IMR-90 (cell line): ENCODE measurements around the gene CDHR3. TPM values are rescaled to one million over a fixed set of nuclear protein-coding genes. Genes with fewer than 3 reads are reported as not detected.

Experiments
- ATAC-seq: fragments of 200-7000 bp; cut with Tn5 transposase; 2 replicates; pipeline ENCODE4 v1.9.1; 2020; ENCODE audit warnings: low read depth, mild to moderate bottlenecking, moderate library complexity
- BruUV-seq: library from RNA; stranded (reverse); fragments of 400-500 nt; replicated peaks from 2 replicates; lab custom pipeline; 2021; lab: Mats Ljungman, UMichigan
- CTCF ChIA-PET: fragments of 300-600 bp; formaldehyde crosslinking; extraction: SDS; loops from one replicate; lab custom pipeline; 2021; ENCODE audit warnings: antibody characterized with exemption; lab: Yijun Ruan, JAX
- POLR2A ChIA-PET: fragments of 300-600 bp; sonication (Branson Sonifier 250); formaldehyde crosslinking; loops from one replicate; lab custom pipeline; 2022; ENCODE audit warnings: antibody characterized with exemption; ENCODE audit not compliant: unreplicated experiment; lab: Charles Lee
- DNase-seq: peaks from one replicate; pipeline ENCODE4 v3.0.0; 2013
- H2AFZ ChIP-seq: replicated peaks from 2 replicates; pipeline ENCODE3; 2013; ENCODE audit warnings: low read length, mild to moderate bottlenecking; ENCODE audit not compliant: poor library complexity
- H2AK5ac ChIP-seq: 2 replicates; pipeline ENCODE4 v1.6.1; 2013; ENCODE audit warnings: low read depth, low read length, inconsistent platforms
- H2AK9ac ChIP-seq: replicated peaks from 2 replicates; pipeline ENCODE3; 2013; ENCODE audit warnings: mild to moderate bottlenecking, low read depth, low read length, moderate library complexity; ENCODE audit not compliant: poor library complexity
- H2BK120ac ChIP-seq: 2 replicates; pipeline ENCODE4 v1.6.1; 2013; ENCODE audit warnings: low read depth, low read length, inconsistent platforms
- H2BK15ac ChIP-seq: 3 replicates; pipeline ENCODE4 v1.6.1; 2013; ENCODE audit warnings: low read depth, low read length, inconsistent platforms
- H2BK20ac ChIP-seq: 2 replicates; pipeline ENCODE4 v1.6.1; 2013; ENCODE audit warnings: low read depth, mild to moderate bottlenecking, inconsistent platforms, low read length, moderate library complexity
- H2BK5ac ChIP-seq: 2 replicates; pipeline ENCODE4 v1.6.1; 2013; ENCODE audit warnings: mild to moderate bottlenecking, low read depth, low read length, inconsistent platforms; ENCODE audit not compliant: poor library complexity, severe bottlenecking
- H3K14ac ChIP-seq: replicated peaks from 2 replicates; pipeline ENCODE4 v1.6.1; 2013; ENCODE audit warnings: low read depth, low read length, inconsistent platforms
- H3K18ac ChIP-seq: 2 replicates; pipeline ENCODE4 v1.6.1; 2013; ENCODE audit warnings: low read depth, low read length, control low read depth
- H3K23ac ChIP-seq: 2 replicates; pipeline ENCODE4 v1.6.1; 2013; ENCODE audit warnings: low read depth, low read length, inconsistent platforms
- H3K27ac ChIP-seq: 2 replicates; pipeline ENCODE4 v1.5.1; 2013; ENCODE audit warnings: mild to moderate bottlenecking, control low read depth, low read length; ENCODE audit not compliant: insufficient read depth
- H3K27me3 ChIP-seq: 2 replicates; pipeline ENCODE4 v1.6.1; 2013; ENCODE audit warnings: low read length; ENCODE audit not compliant: control insufficient read depth, insufficient read depth
- H3K36me3 ChIP-seq: 2 replicates; pipeline ENCODE4 v1.6.1; 2013; ENCODE audit warnings: low read length, mixed read lengths; ENCODE audit not compliant: control insufficient read depth, insufficient read depth
- H3K4ac ChIP-seq: 2 replicates; pipeline ENCODE4 v1.6.1; 2013; ENCODE audit warnings: low read depth, low read length, inconsistent platforms
- H3K4me1 ChIP-seq: 2 replicates; pipeline ENCODE4 v1.6.1; 2013; ENCODE audit warnings: low read length, mixed read lengths; ENCODE audit not compliant: control insufficient read depth, insufficient read depth
- H3K4me2 ChIP-seq: 2 replicates; pipeline ENCODE4 v1.6.1; 2013; ENCODE audit warnings: low read depth, mild to moderate bottlenecking, control low read depth, low read length, moderate library complexity
- H3K4me3 ChIP-seq: 2 replicates; pipeline ENCODE4 v1.5.1; 2013; ENCODE audit warnings: low read depth, mild to moderate bottlenecking, control low read depth, low read length, moderate library complexity; ENCODE audit not compliant: insufficient read depth
- H3K56ac ChIP-seq: 2 replicates; pipeline ENCODE4 v1.6.1; 2013; ENCODE audit warnings: low read length, inconsistent platforms; ENCODE audit not compliant: insufficient read depth; ENCODE audit errors: extremely low read depth
- H3K79me1 ChIP-seq, 2 experiments: 2 replicates each; pipeline ENCODE4 v1.6.1; 2013; ENCODE audit warnings: low read length in 2 of 2, inconsistent platforms in 1 of 2, low read depth in 1 of 2
- H3K9ac ChIP-seq: 2 replicates; pipeline ENCODE4 v1.6.1; 2013; ENCODE audit warnings: low read depth, low read length, control low read depth
- H3K9me1 ChIP-seq: 2 replicates; pipeline ENCODE4 v1.6.1; 2013; ENCODE audit warnings: low read length, inconsistent platforms; ENCODE audit not compliant: insufficient read depth
- H3K9me3 ChIP-seq: 2 replicates; pipeline ENCODE4 v1.6.1; 2013; ENCODE audit warnings: low read length; ENCODE audit not compliant: control insufficient read depth, insufficient read depth
- H4K20me1 ChIP-seq: 2 replicates; pipeline ENCODE4 v1.6.1; 2013; ENCODE audit warnings: low read length, inconsistent platforms; ENCODE audit not compliant: insufficient read depth
- H4K5ac ChIP-seq: 2 replicates; pipeline ENCODE4 v1.6.1; 2013; ENCODE audit warnings: mild to moderate bottlenecking, low read depth, low read length, control low read depth
- H4K8ac ChIP-seq, 2 experiments: 2 replicates each; pipeline ENCODE4 v1.6.1; 2013; ENCODE audit warnings: low read depth in 2 of 2, low read length in 2 of 2, control low read depth in 1 of 2, inconsistent platforms in 1 of 2
- H4K91ac ChIP-seq: 2 replicates; pipeline ENCODE4 v1.6.1; 2013; ENCODE audit warnings: low read depth, low read length, inconsistent platforms; ENCODE audit not compliant: insufficient read depth
- BHLHE40 ChIP-seq: fragments of 150-350 bp; IDR thresholded peaks from 2 replicates; pipeline ENCODE4 v1.6.1; 2016; ENCODE audit warnings: mild to moderate bottlenecking, low read depth, low read length
- CEBPB ChIP-seq: IDR thresholded peaks from 2 replicates; pipeline ENCODE4 v1.6.1; 2012; ENCODE audit warnings: low read depth, low read length, improper control_type of control experiment
- CTCF ChIP-seq: conservative IDR thresholded peaks from 2 replicates; pipeline ENCODE4 v1.5.1; 2012; ENCODE audit warnings: mild to moderate bottlenecking, low read depth, low read length, improper control_type of control experiment
- ELK1 ChIP-seq: fragments of 150-350 bp; IDR thresholded peaks from 2 replicates; pipeline ENCODE4 v1.6.1; 2016; ENCODE audit warnings: low read depth, mild to moderate bottlenecking, low read length, moderate library complexity, borderline replicate concordance
- FOS ChIP-seq: fragments of 150-350 bp; IDR thresholded peaks from 2 replicates; pipeline ENCODE4 v1.6.1; 2016; ENCODE audit warnings: low read depth, low read length
- MAFK ChIP-seq: IDR thresholded peaks from 2 replicates; pipeline ENCODE4 v1.6.1; 2012; ENCODE audit warnings: low read depth, low read length, improper control_type of control experiment
- MXI1 ChIP-seq: IDR thresholded peaks from 2 replicates; pipeline ENCODE4 v1.6.1; 2012; ENCODE audit warnings: low read depth, mild to moderate bottlenecking, low read length, moderate library complexity, borderline replicate concordance
- NFE2L2 ChIP-seq: fragments of 150-350 bp; IDR thresholded peaks from 2 replicates; pipeline ENCODE4 v1.6.1; 2016; ENCODE audit warnings: low read depth, mild to moderate bottlenecking, low read length
- POLR2A ChIP-seq: IDR thresholded peaks from 2 replicates; pipeline ENCODE4 v1.6.1; 2012; ENCODE audit warnings: mild to moderate bottlenecking, low read depth, low read length
- RFX5 ChIP-seq: IDR thresholded peaks from 2 replicates; pipeline ENCODE4 v1.8.0; 2012; ENCODE audit warnings: low read depth, mild to moderate bottlenecking, low read length, moderate library complexity
- SMC3 ChIP-seq: fragments of 150-350 bp; IDR thresholded peaks from 2 replicates; pipeline ENCODE4 v1.6.1; 2016; ENCODE audit warnings: low read depth, mild to moderate bottlenecking, antibody characterized with exemption, low read length, moderate library complexity
- WGBS, 2 experiments: methylation state at CpG; one replicate each; pipeline versions ENCODE4 v1.1.5 to v1.1.7; 2013; ENCODE audit warnings: missing lambda C conversion rate in 2 of 2; ENCODE audit not compliant: insufficient read length in 1 of 2; ENCODE audit errors: extremely low coverage in 2 of 2; 5-methylcytosine and 5-hydroxymethylcytosine counted together
- dilution Hi-C: fragments of 300-500 bp; cut with HindIII; formaldehyde crosslinking; loops from one replicate; pipeline ENCODE4 v1.14.3; 2018; ENCODE audit warnings: low sequenced_read_pairs; ENCODE audit not compliant: unreplicated experiment
- in situ Hi-C: fragments of 300-500 bp; cut with MboI; formaldehyde crosslinking; loops from 3 replicates; pipeline ENCODE4 v1.14.3; 2019; ENCODE audit warnings: low sequenced_read_pairs, inconsistent platforms, mixed read lengths
- intact Hi-C: fragments of 100-400 bp; cut with micrococcal nuclease; formaldehyde crosslinking; loops from 2 replicates; pipeline ENCODE4 v1.10.0; 2022
- polyA plus RNA-seq, 3 experiments: library from polyadenylated mRNA; depleted of rRNA; stranded (reverse); fragments of >200 nt; gene quantifications; 2 replicates each; pipeline ENCODE4 v1.2.3, GENCODE V29; 2012; ENCODE audit warnings: low replicate concordance in 1 of 3
- total RNA-seq: library from RNA; depleted of rRNA; stranded (reverse); fragments of >200 nt; gene quantifications from 2 replicates; pipeline ENCODE4 v1.2.3, GENCODE V29; 2012
- TF ChIP-seq, protein P1 (sequence below): fragments of 150-350 bp; IDR thresholded peaks from 2 replicates; pipeline ENCODE4 v1.6.1; 2017; ENCODE audit warnings: mild to moderate bottlenecking, antibody characterized with exemption, low read length, low read depth

The CDHR3 gene
- total and polyA plus RNA-seq, 2 of the 4 experiments (the other 2 are of a cell fraction) = 0.96 to 1.6 TPM

DNA sequence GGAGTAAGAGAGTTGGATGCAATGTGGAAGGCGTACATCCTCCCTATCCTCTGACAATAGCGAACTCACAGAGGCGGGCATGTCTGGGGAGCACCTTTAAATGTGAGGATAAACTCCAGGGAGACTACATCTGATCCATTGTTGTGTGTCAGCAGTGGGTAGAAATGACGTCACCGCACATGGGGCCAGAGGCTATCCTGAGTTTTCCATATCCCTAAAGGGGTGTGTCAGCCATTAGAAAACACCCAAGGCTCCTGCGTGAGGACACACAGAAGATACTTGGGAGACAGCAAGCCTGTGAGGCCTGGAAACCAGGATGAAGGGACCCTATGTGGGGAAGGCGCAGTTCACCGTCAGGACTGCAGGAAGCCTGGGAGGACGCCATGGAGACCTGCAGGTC is 17.2 kb upstream of the CDHR3 start:
- Histone ChIP-seq H2BK120ac (no peak overlapping the region), H4K91ac (no peak overlapping the region), H3K4me1 (no peaks in the 10 kb centered on the region; the same call in 1 of the 2 replicates), H3K4ac (no peak overlapping the region), H2AK5ac (no peak overlapping the region), H4K5ac (no peak overlapping the region), H3K23ac (no peak overlapping the region), H2BK20ac (no peak overlapping the region), H3K9ac (no peak overlapping the region), H2AFZ (no peak overlapping the region), H2BK15ac (no peak overlapping the region), H3K9me1 (no peaks in the 10 kb centered on the region), H3K9me3 (no peaks in the 10 kb centered on the region; the same call in 1 of the 2 replicates), H3K36me3 (no peaks in the 10 kb centered on the region), H3K14ac (no peak overlapping the region), H3K18ac (no peak overlapping the region), H3K56ac (no peak overlapping the region), H4K8ac (no peak overlapping the region), H2AK9ac (no peak overlapping the region), H3K27ac (no peak overlapping the region), H2BK5ac (no peak overlapping the region), H3K4me2 (no peak overlapping the region), H3K79me1 (no peaks in the 10 kb centered on the region), H3K4me3 (no peak overlapping the region), H3K27me3 (peaks cover 5% of the 10 kb centered on the region), H4K20me1 (no peaks in the 10 kb centered on the region)
- TF ChIP-seq NFE2L2 = no peak
- TF ChIP-seq MAFK = no peak
- TF ChIP-seq MXI1 = no peak
- no peak for TF ChIP-seq BHLHE40
- no peak for TF ChIP-seq CEBPB
- TF ChIP-seq, protein P1, sequence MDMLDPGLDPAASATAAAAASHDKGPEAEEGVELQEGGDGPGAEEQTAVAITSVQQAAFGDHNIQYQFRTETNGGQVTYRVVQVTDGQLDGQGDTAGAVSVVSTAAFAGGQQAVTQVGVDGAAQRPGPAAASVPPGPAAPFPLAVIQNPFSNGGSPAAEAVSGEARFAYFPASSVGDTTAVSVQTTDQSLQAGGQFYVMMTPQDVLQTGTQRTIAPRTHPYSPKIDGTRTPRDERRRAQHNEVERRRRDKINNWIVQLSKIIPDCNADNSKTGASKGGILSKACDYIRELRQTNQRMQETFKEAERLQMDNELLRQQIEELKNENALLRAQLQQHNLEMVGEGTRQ = no peak
- TF ChIP-seq CTCF = no peak
- no peak for TF ChIP-seq SMC3
- no peak for TF ChIP-seq ELK1
- no peak for TF ChIP-seq FOS
- TF ChIP-seq POLR2A = no peak
- TF ChIP-seq RFX5 = no peak
- DNase-seq (no peak), ATAC-seq (no peak)
- BruUV-seq = no TSS peak
- dilution Hi-C loops = no loop called here
- ChIA-PET POLR2A (no interaction called here), CTCF (no interaction called here)
- in situ Hi-C loops = no loop called here
- intact Hi-C loops = no loop called here
- WGBS, 2 experiments = no CpG with 5 or more reads among the region's 9 CpGs
